ENCODE data around the gene FAM162B.
"Not testable (repeated sequence)": the region's sequence is repeated elsewhere in the genome, so short reads cannot be mapped to it uniquely, and the experiment has no call there.

The FAM162B gene

DNA sequence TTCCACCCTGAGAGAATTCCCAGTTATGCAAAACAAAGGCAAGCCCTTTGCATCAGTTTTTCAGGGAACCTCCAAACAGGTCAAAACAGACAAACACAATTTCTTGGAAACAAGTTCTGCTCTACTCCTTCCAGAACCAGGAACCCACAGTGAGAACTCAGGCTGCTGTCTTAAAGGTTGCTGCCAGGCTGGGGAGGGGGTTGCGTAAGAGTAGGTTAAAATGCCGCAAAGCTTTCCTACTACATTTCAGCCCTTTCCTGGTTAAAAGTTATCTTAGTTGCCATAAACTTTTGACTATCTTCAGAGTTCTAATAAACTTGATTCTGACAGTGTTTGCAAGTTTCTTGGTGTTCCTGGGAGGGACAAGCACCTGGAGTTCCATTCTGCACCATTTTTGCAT, 50.8 kb downstream of the FAM162B start:
- DNase-seq, result no peak

GRCh38 chr6:116714296-116714695, 51.2 kb downstream of the FAM162B start:
- no peak for DNase-seq

GRCh38 chr6:116705917-116706316, 59.6 kb downstream of the FAM162B start:
- DNase-seq, result no peak

DNA sequence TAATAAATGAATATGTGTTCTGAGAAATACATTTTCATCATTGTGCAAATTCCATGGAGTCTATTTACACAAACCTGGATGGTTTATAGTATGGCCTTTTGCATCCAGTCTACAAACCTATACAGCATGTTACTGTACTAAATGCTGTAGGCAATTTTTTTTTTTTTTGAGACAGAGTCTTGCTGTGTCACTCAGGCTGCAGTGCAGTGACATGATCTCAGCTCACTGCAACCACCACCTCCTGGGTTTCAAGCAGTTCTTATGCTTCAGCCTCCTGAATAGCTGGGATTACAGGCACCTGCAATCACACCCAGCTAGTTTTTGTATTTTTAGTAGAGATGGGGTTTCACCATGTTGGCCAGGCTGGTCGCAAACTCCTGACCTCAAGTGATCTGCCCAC, 61.6 kb downstream of the FAM162B start:
- not testable (repeated sequence) for DNase-seq

Data from midbrain (tissue), 1 donor.